ENCODE results near the gene ERICH4.
"Not testable (repeated sequence)": the region's sequence is repeated elsewhere in the genome, so short reads cannot be mapped to it uniquely, and the experiment has no call there.

The ERICH4 gene

GRCh38 chr19:41478875-41479756 lies 36.2 kb downstream of the ERICH4 start:
- no peak for DNase-seq

- no peak for DNase-seq
These were observed 36.8 kb downstream of the ERICH4 start for GRCh38 chr19:41479757-41480191.

DNA sequence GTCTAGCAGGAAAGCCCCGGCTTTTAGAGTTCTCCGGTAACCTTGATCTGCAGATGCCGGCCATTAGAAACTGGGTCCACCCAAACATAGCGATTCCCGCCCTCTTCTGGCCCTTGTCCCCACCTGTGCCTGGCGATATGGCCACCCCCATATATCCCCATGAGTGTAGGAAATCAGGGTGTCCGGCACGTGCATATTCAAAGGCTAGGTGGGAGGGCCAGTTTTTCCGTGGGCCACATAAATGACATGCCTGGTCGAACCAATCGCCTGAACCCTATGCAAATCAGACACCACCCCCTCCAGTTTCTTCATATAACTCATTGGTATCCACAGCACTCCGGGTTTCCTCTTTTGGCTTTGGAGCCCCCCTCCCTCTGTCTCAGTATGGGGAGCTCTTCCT lies 37.4 kb downstream of the ERICH4 start:
- no peak for DNase-seq

- no peak for DNase-seq
These were observed 41.9 kb downstream of the ERICH4 start for GRCh38 chr19:41484822-41485221.

- DNase-seq, result not testable (repeated sequence)
These were observed 44.0 kb downstream of the ERICH4 start for GRCh38 chr19:41486953-41487352.

DNA sequence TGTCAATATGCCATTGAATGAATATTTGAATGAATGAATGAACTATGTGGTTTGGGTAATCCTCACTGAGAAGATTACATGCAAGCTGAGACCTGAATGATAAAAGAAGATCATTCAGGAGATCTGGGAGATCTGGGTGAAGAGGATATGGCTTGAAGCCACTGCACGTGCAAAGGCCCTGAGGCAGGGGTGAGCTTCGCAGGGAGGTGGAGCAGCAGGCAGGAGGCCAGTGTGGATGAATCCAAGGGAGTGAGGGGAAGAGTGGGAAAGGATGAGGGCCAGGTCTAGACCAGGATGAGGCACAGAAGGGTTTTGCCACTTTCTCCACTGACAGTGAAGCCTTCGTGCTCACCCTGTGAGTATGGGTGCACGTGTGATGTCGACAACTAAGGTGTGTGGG lies 49.9 kb downstream of the ERICH4 start:
- no peak for DNase-seq
